Measurements from ENCODE around the gene GRID2. TPM values are rescaled to one million over a fixed set of nuclear protein-coding genes. Genes with fewer than 3 reads are reported as not detected.

GRID2 gene
- total RNA-seq, 2 donors from 2014 or later: 27.3 to 40.4 TPM

DNA sequence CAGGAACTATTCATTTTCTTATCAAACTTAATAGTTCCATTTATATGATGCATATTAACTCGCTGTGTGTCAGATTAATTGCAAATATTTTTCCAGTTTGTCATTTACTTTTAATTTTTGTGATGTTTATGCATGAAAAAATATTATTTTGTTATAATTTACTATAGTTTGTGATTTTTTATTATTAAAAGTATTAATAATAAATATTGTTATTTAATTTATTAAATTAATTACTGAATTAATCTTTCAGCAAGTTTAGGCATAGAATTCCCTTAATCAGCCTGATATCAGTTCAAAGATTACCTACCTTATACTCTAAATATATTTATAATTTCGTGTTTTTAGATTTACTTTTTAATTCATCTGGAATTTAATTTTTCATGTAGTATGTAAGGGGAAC is 1509.3 kb downstream of the GRID2 start:
- Mint-ChIP-seq H3K27me3 (ENCODE audit: insufficient read depth) (peaks cover 20% of the 10 kb centered on the region), H3K9me3 (no peaks in the 10 kb centered on the region), H3K27ac (no peak overlapping the region), H3K4me3 (no peak overlapping the region), H3K36me3 (ENCODE audit: low read depth) (no peaks in the 10 kb centered on the region), H3K4me1 (peaks cover 7% of the 10 kb centered on the region)
- Histone ChIP-seq H3K9ac (ENCODE audit: extremely low read depth, low read length, poor library complexity, severe bottlenecking) (no peak overlapping the region), H3K9me3 (ENCODE audit: control insufficient read depth, low read length) (no peaks in the 10 kb centered on the region), H3K27ac (ENCODE audit: low read depth, low read length) (no peak overlapping the region), H3K36me3 (ENCODE audit: control insufficient read depth, insufficient read depth, low read length) (no peaks in the 10 kb centered on the region), H3K4me1 (ENCODE audit: control insufficient read depth, insufficient read depth, low read length) (no peaks in the 10 kb centered on the region), H3K27me3 (ENCODE audit: control insufficient read depth, insufficient read depth, low read length, poor library complexity, severe bottlenecking) (peaks cover 30% of the 10 kb centered on the region), H3K4me3 (ENCODE audit: low read length) (no peak overlapping the region)
- 100% methylated on average over 1 of the region's 2 CpGs; no CpG with 5 or more reads in 1 of the 2 experiments for WGBS, 2 experiments (ENCODE audit: insufficient coverage in 1 of 2, insufficient read length in 1 of 2)
- DNase-seq: no peak
- TF ChIP-seq CTCF (conservative IDR thresholded peaks at IDR 0.05): no peak

GRCh38 chr4:93814141-93814540 is 1510.4 kb downstream of the GRID2 start:
- no peaks in the 10 kb centered on the region for H3K9me3 Mint-ChIP-seq
- H3K27ac Mint-ChIP-seq: no peak overlapping the region
- no peak overlapping the region for H3K9ac ChIP-seq (ENCODE audit: extremely low read depth, low read length, poor library complexity, severe bottlenecking)
- H3K27ac ChIP-seq (ENCODE audit: low read depth, low read length): no peak overlapping the region
- no peak for DNase-seq
- peaks cover 29% of the 10 kb centered on the region for H3K27me3 Mint-ChIP-seq (ENCODE audit: insufficient read depth)
- peaks cover 33% of the 10 kb centered on the region for H3K27me3 ChIP-seq (ENCODE audit: control insufficient read depth, insufficient read depth, low read length, poor library complexity, severe bottlenecking)
- H3K36me3 Mint-ChIP-seq (ENCODE audit: low read depth): no peaks in the 10 kb centered on the region
- 85 to 90% methylated on average over 3 of the region's 3 CpGs for WGBS, 2 experiments (ENCODE audit: insufficient coverage in 1 of 2, insufficient read length in 1 of 2)
- no peaks in the 10 kb centered on the region for H3K4me1 ChIP-seq (ENCODE audit: control insufficient read depth, insufficient read depth, low read length)
- H3K9me3 ChIP-seq (ENCODE audit: control insufficient read depth, low read length): no peaks in the 10 kb centered on the region
- no peak overlapping the region for H3K4me3 Mint-ChIP-seq
- H3K4me3 ChIP-seq (ENCODE audit: low read length): no peak overlapping the region
- H3K4me1 Mint-ChIP-seq: peaks cover 7% of the 10 kb centered on the region
- no peak for TF ChIP-seq CTCF (conservative IDR thresholded peaks at IDR 0.05)
- no peaks in the 10 kb centered on the region for H3K36me3 ChIP-seq (ENCODE audit: control insufficient read depth, insufficient read depth, low read length)

DNA sequence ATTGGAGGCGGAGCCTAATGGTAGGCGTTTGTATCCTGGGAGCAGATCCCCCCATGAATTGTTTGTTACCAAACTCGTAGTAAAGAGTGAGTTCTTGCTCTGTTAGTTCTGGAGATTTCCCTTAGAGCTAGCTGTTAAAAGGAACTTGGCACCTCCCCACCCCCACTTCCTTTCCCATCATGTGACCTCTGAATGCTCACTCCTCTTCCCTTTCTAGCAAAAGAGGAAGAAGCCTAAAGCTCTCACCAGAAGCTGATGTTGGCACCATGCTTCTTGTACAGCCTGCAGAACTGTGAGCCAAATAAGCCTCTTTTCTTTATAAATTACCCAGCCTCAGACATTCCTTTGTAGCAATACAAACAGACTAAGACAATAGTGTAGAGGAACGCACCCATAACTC is 1511.0 kb downstream of the GRID2 start:
- Histone ChIP-seq H3K9ac (ENCODE audit: extremely low read depth, low read length, poor library complexity, severe bottlenecking) (no peak overlapping the region), H3K9me3 (ENCODE audit: control insufficient read depth, low read length) (no peaks in the 10 kb centered on the region), H3K4me3 (ENCODE audit: low read length) (no peak overlapping the region), H3K36me3 (ENCODE audit: control insufficient read depth, insufficient read depth, low read length) (no peaks in the 10 kb centered on the region), H3K27me3 (ENCODE audit: control insufficient read depth, insufficient read depth, low read length, poor library complexity, severe bottlenecking) (peaks cover 39% of the 10 kb centered on the region), H3K27ac (ENCODE audit: low read depth, low read length) (no peak overlapping the region), H3K4me1 (ENCODE audit: control insufficient read depth, insufficient read depth, low read length) (no peaks in the 10 kb centered on the region)
- Mint-ChIP-seq H3K4me3 (no peak overlapping the region), H3K9me3 (no peaks in the 10 kb centered on the region), H3K27me3 (ENCODE audit: insufficient read depth) (peaks cover 33% of the 10 kb centered on the region), H3K36me3 (ENCODE audit: low read depth) (no peaks in the 10 kb centered on the region), H3K4me1 (peaks cover 7% of the 10 kb centered on the region), H3K27ac (no peak overlapping the region)
- WGBS, 2 experiments (ENCODE audit: insufficient coverage in 1 of 2, insufficient read length in 1 of 2): 63 to 70% methylated on average over 2 to 4 of the region's 4 CpGs
- DNase-seq: peak; percentile 62
- no peak for TF ChIP-seq CTCF (conservative IDR thresholded peaks at IDR 0.05)
